DND-41 (cell line): ENCODE results near the gene CYP46A1.

ENCODE experiments used
- ATAC-seq: fragments of 200-7000 bp; cut with Tn5 transposase; 3 replicates; pipeline ENCODE4 v1.9.1; 2021; ENCODE audit warnings: low read depth; ENCODE audit not compliant: insufficient read depth
- DNase-seq: peaks from one replicate; pipeline ENCODE4 v3.0.0-alpha.2; 2020
- H2AFZ ChIP-seq: 2 replicates; pipeline ENCODE4 v1.6.0; 2012; ENCODE audit warnings: low read depth, low read length
- H3K27ac ChIP-seq: 2 replicates; pipeline ENCODE4 v1.5.1; 2012; ENCODE audit warnings: low read length, inconsistent platforms
- H3K27me3 ChIP-seq: fragments of 200-600 bp; sonication (generic); 2 replicates; pipeline ENCODE4 v1.6.0; 2012; ENCODE audit warnings: low read length, mild to moderate bottlenecking, inconsistent platforms; ENCODE audit not compliant: insufficient read depth, poor library complexity
- H3K36me3 ChIP-seq: 2 replicates; pipeline ENCODE4 v1.5.1; 2012; ENCODE audit warnings: low read length, inconsistent platforms; ENCODE audit not compliant: insufficient read depth
- H3K4me1 ChIP-seq: 2 replicates; pipeline ENCODE4 v1.5.1; 2012; ENCODE audit warnings: mild to moderate bottlenecking, low read length; ENCODE audit not compliant: insufficient read depth
- H3K4me2 ChIP-seq: 2 replicates; pipeline ENCODE4 v1.6.0; 2012; ENCODE audit warnings: mild to moderate bottlenecking, moderate library complexity, low read length, inconsistent platforms; ENCODE audit not compliant: insufficient read depth
- H3K4me3 ChIP-seq, 2 experiments: fragments of 200-600 bp in 1 of 2; shearing (Covaris generic) in 1 of 2; 2 replicates each; pipeline ENCODE4 v1.5.1; 2012 to 2016; ENCODE audit warnings: inconsistent platforms in 2 of 2, low read length in 2 of 2, mild to moderate bottlenecking in 2 of 2, low read depth in 1 of 2, moderate library complexity in 1 of 2
- H3K79me2 ChIP-seq: 2 replicates; pipeline ENCODE4 v1.6.0; 2012; ENCODE audit warnings: low read length, inconsistent platforms; ENCODE audit not compliant: insufficient read depth
- H3K9ac ChIP-seq: 2 replicates; pipeline ENCODE4 v1.6.0; 2012; ENCODE audit warnings: low read depth, mild to moderate bottlenecking, inconsistent platforms, low read length, moderate library complexity
- H3K9me3 ChIP-seq: 2 replicates; pipeline ENCODE4 v1.5.1; 2012; ENCODE audit warnings: low read length, moderate library complexity, mild to moderate bottlenecking, inconsistent platforms; ENCODE audit not compliant: insufficient read depth, severe bottlenecking
- H4K20me1 ChIP-seq: 2 replicates; pipeline ENCODE4 v1.6.0; 2012; ENCODE audit warnings: low read length; ENCODE audit not compliant: insufficient read depth
- EZH2 ChIP-seq: IDR thresholded peaks from 3 replicates; pipeline ENCODE4 v1.6.1; 2012; ENCODE audit warnings: borderline replicate concordance, low read depth, mild to moderate bottlenecking, moderate library complexity, low read length, inconsistent platforms; ENCODE audit not compliant: severe bottlenecking
- TF ChIP-seq, protein P1 (sequence below): IDR thresholded peaks from 2 replicates; pipeline ENCODE4 v1.5.1; 2012; ENCODE audit warnings: borderline replicate concordance, low read length, moderate library complexity, mild to moderate bottlenecking; ENCODE audit not compliant: poor library complexity, severe bottlenecking; ENCODE audit errors: extremely low read depth

CYP46A1 gene

DNA sequence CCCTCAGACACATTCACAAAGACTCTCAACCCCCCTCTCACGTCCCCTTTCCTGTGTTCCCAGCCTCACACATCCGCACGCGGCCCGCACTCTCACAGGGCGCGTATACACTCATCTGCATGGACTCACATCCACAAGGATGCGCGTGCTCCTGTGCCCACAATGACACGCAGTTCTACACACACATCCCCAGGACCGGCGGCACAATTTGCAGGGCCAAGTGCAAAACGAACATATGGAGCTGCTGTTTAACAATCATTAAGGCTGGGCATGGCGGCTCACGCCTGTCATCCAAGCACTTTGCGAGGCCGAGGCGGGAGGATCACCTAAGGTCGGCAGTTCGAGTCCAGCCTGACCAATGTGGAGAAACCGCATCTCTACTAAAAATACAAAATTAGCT, 72.7 kb downstream of the CYP46A1 start:
- no peaks in the 10 kb centered on the region for H3K79me2 ChIP-seq
- H3K9me3 ChIP-seq = no peaks in the 10 kb centered on the region
- H3K27me3 ChIP-seq = peaks cover 12% of the 10 kb centered on the region
- no peaks in the 10 kb centered on the region for H3K4me1 ChIP-seq
- H4K20me1 ChIP-seq = no peaks in the 10 kb centered on the region; the same call in 1 of the 2 replicates
- no peak overlapping the region for H3K4me2 ChIP-seq
- no peak overlapping the region for H2AFZ ChIP-seq
- no peak for TF ChIP-seq EZH2
- TF ChIP-seq, protein P1, sequence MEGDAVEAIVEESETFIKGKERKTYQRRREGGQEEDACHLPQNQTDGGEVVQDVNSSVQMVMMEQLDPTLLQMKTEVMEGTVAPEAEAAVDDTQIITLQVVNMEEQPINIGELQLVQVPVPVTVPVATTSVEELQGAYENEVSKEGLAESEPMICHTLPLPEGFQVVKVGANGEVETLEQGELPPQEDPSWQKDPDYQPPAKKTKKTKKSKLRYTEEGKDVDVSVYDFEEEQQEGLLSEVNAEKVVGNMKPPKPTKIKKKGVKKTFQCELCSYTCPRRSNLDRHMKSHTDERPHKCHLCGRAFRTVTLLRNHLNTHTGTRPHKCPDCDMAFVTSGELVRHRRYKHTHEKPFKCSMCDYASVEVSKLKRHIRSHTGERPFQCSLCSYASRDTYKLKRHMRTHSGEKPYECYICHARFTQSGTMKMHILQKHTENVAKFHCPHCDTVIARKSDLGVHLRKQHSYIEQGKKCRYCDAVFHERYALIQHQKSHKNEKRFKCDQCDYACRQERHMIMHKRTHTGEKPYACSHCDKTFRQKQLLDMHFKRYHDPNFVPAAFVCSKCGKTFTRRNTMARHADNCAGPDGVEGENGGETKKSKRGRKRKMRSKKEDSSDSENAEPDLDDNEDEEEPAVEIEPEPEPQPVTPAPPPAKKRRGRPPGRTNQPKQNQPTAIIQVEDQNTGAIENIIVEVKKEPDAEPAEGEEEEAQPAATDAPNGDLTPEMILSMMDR = no peak
- H3K9ac ChIP-seq = no peak overlapping the region
- H3K36me3 ChIP-seq = no peaks in the 10 kb centered on the region
- no peak for DNase-seq
- ATAC-seq = no peak
- H3K27ac ChIP-seq = no peak overlapping the region
- H3K4me3 ChIP-seq = no peak overlapping the region

DNA sequence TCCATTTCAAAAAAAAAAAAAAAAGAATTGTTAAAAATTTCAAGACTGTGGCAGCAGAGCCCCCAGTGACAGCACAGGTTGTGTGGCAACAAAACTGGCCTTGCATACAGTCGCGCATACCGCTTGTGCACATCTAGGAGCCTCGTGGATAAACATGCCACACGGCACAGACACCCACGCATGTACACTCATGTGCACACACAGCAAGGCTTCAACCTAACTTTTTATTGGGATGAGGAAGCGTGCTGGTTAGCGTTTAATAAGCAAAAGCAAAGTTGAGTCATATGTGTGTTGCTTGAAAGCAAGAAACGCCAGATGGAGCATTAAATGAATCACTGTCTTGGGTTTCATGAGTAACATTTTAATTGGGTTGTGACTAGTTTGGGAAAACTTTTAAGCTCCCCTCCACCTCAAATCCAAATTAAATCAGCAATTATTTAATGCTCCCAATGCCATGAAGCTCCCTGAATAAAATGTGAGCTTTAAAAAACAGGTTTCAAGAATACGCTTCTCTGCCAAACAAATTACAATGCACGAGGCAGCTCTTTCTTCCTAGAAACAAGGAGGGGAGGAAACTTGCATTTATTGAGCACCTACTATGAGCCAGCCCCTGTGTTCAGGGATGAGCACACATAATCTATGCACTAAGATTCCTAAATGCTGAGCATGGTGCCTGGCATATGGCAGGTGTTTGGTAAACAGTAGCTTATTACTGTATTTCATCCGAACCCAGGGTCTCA, 73.4 kb downstream of the CYP46A1 start:
- DNase-seq = no peak
- Histone ChIP-seq H3K36me3 (no peaks in the 10 kb centered on the region), H3K4me3 (no peak overlapping the region), H3K9ac (no peak overlapping the region), H2AFZ (no peak overlapping the region), H3K4me2 (no peak overlapping the region), H3K79me2 (no peaks in the 10 kb centered on the region), H4K20me1 (no peaks in the 10 kb centered on the region; the same call in 1 of the 2 replicates), H3K9me3 (no peaks in the 10 kb centered on the region), H3K4me1 (no peaks in the 10 kb centered on the region), H3K27ac (no peak overlapping the region), H3K27me3 (peaks cover 10% of the 10 kb centered on the region)
- ATAC-seq = no peak
- no peak for TF ChIP-seq EZH2
- TF ChIP-seq, protein P1 = no peak

DNA sequence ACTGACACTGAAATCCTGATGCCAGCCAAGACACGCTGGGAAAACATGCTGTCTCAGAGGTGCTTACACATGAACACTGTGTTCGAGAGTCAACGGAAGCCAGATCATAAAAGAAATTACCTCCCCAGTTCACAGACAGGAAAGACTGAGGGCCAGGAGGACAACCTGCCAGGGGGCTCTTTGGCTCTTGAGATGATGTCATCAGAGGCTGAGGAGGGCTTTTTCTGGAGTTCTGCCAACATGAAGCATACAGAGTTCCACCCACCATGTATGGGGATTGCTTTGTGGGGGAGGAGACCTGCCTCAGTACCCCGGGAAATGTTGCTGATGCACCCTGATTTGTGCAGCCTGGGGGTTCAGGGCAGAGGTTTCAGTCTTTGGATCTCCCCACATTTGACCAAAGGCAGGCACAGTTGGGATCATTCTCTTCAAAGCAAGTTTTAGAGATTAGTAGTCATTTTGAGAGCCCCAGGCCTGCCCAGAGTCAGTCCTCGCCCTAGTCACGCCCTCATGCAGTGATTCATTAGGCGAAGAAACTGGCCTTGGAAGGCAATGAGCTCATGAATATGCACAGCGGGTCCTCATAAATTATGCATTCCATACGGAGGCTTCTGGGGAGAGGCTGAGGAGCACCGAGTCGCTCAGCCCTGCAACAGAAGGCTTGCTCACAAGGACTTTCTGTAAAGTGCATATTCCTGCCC, 74.2 kb downstream of the CYP46A1 start:
- Histone ChIP-seq H3K79me2 (no peaks in the 10 kb centered on the region), H3K9ac (no peak overlapping the region), H2AFZ (no peak overlapping the region), H4K20me1 (no peaks in the 10 kb centered on the region; the same call in 1 of the 2 replicates), H3K4me1 (no peaks in the 10 kb centered on the region), H3K27ac (no peak overlapping the region), H3K9me3 (no peaks in the 10 kb centered on the region), H3K27me3 (peaks cover 12% of the 10 kb centered on the region), H3K4me2 (no peak overlapping the region), H3K4me3 (no peak overlapping the region), H3K36me3 (no peaks in the 10 kb centered on the region)
- no peak for DNase-seq
- ATAC-seq = no peak
- TF ChIP-seq EZH2 = no peak
- TF ChIP-seq, protein P1 = no peak
